Measurements from ENCODE around the gene MINDY1.

MINDY1 gene

DNA sequence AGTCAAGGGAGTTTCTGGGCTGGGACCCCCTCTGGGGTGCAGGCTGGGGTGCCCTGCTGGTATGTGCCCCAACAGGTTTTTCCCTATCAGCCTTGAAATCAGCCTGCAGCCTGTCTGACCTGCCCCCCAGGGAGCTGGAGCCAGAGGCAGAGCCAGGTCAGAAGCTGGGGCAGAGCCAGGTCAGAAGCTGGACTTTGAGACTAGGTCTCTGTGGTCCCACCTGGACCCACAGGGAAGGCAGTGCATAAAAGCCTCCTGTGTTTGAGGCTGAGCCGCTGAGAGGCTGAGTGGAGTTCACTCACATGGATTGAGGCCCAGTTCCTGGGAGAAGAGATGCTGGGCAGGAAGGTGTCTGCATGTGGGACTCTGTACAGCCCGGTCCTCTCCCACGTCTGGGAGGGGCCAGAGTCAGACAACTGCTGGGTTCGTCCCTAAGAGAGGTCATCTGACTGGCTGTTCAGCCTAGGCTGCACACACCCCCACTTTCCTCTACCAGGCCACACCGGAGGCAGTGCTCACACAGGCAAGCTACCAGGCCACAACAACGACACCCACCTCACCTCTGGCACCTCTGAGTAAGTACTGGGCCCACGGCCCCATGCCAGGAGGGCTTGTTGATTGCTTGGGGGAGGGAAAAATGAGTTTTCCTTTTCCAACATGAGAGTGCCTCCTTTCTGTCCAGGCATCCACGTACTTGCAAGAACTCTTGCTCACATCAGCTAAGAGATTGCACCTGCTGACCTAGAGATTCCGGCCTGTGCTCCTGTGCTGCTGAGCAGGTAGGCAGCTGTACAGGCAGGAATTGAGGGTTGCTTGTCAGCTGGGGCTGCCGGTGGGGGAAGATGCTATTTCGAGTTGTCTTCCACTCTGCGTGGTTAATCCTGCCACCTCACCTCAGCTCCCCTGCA, 24.6 kb downstream of the MINDY1 start, which contains the start of gene ANXA9:
ANXA9 (plus strand) TSS at position 488 of the 908 bp plus-strand sequence. CDS start 814 bp downstream, outside the sequence.
- peak; percentile 40 for DNase-seq

DNA sequence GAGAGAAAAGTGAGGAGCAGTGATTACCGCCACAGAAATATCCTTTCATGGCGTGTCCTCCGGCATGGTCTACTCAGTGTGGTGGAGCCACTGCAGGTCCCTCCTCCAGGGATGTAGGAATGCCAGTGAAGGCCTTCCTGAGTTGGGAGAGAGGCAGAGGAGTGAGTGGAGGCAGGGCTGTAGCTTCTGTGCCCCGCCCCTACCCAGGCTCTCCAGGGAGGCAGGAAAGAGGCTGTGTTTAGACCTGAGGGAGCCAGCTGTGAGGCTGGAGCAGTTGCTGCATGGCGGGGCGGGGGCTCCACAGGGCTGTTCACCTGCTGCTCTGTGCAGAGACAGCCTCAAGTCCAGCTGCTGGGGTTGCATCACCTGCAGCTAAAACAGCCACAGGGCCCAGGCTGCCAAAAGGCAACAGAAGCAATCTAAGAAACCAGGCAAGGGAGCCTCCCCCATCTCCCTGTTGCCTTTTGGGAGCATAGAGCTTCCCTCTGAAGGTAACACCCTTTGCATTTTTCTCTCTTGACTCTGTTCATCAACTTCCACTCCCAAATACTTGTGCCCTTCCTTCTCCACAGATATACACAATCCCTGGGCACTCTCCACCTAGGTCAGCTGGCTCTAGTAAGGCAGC, 25.4 kb downstream of the MINDY1 start:
- peak; percentile 92 for DNase-seq

DNA sequence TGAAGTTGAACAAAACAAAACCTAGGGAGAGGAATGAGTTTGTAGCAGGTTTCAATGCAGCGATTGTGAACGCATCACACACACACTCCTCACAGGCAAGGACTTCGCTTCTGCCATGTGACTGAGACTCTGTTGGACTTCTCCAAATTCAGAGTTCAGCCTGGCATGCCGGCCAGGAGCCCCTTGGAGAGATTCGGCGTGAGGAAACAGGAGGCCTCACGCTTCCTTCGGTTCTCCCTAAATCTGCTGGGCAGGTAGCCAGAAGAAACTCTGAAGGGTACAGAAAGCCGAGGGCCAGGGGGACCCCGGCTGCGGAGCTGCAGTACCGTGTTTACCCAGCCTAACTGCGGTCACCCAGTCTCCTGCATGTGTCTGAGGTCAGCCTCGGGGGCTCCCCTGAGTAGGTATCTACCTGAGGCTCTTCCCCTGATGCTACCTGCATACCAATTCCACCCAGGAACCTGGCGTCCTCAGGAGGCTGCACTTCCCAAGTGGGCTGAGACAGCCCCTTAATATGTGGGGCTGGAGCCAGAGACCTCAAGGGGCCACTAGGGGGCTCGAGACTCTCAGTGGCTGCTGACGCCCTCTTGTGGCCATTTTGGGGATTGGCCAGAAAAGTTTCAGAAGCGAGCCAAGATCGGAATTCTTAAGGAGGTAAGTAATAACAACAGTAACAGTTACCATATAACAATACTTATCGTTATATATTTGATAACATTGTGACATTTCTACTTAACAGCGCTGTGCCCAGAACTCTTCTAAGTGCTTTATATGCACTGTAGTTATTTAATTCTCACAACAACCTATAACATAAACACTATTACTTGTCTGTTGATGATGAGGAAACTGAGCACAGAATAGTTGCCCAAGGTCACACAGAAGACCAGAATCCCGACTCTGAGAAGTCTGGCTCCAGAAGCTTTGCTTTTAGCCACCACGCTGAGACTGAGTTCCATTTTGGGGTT, 27.3 kb downstream of the MINDY1 start:
- DNase-seq: peak; percentile 81

DNA sequence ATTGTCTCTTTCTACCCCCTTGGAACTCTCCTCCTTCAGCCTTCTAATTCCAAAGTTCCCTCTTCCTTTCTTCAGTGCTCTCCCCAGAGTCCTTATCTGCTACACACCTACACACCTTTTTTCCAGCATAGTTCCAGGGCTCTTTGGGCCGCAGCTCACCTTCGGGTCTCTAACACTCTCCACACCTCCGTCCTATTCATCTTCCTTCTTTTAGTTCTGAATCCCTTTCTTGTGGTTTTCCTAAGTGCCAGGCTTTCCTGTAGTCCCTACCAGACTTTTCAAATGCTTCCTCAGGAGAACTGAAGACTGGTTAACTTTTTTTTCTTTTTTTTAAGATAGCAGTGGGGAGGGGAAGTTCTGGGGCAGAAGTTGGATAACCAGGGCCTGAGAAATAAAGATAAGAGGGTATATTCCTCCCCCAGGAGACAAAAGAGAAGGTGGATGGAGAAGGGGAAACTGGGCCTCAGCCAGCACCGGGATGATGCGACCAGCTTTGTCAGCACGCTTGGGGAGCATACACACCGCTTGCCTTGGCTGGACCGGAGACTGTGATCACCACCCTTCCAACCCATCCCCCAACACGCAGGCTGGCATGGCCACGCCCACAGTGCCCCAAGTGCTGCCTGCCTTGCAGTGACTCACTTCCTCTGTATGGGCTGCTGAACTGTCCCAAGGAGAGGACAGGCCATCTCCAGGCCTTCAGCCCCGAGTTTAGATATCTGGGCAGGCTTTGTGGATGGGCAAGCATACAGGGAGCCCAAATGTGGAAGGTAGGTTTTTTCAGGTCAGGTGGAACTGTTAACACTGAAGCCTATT, 29.6 kb downstream of the MINDY1 start:
- peak; percentile 49 for DNase-seq

DNA sequence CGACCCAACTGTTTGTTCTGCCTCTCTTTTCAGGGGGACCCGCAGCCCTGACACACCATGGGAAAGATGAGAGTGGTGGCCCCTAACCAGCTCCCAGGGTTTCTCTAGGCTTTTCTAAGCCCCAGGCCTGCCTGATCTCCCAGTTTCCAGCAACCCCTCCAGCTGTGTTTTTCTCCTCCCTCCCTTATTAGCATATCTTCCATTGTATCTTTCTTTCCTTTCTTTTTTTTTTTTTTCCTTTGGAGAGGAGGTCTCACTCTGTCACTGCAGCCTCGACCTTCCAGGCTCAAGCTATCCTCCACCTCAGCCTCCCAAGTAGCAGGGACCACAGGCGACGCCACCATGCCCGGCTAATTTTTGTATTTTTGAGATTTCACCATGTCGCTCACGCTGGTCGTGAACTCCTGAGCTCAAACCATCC, 30.3 kb downstream of the MINDY1 start:
- DNase-seq: no peak

DNA sequence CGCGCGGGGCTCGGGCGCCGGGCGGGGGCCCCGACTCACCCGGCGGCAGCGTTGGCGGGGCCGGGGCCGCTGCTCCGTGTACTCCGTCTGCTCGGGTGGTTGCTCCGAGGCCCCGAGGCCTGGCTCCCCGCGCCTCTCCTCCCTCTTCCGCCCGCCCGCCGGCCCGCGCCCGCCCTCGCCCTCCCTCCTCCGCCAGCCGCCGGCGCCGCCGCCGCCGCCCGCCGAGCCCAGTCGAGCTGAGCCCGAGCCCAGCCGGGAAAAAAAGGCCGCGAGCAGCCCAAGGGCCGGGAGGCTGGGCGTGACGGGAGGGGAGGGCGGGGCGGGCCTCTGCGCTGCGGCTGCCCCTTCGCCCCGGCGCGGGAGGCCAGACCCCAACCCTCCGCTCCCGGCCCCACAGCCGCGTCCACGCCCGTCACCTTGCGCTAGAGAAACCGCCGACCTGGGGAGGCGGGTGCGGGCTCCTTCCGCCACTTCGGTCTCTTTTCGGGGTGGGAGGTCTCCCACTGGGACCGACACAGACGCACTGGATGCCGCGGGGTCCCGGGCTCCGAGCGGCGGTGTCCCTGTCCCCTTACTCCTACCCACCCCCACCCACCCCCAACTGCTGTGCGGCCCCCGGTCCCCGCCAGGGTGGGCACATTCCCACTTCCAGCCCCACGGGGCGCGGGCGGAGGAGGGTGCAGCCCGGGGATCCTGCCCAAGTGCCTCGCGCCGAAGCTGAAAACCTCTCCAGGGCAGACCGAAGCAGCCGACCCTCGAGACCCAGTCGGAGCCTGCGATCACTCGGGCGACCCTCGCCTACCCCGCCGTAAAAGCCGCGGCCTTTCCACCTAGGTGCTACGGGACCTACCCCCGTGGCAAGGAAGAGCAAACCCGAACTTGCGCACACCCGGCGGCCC, 31.9 kb downstream of the MINDY1 start, which contains the start of gene CERS2:
CERS2 (minus strand) TSS at position 256 of the 899 bp plus-strand sequence. CDS start 5,745 bp downstream, outside the sequence.
- DNase-seq: peak; percentile 39

DNA sequence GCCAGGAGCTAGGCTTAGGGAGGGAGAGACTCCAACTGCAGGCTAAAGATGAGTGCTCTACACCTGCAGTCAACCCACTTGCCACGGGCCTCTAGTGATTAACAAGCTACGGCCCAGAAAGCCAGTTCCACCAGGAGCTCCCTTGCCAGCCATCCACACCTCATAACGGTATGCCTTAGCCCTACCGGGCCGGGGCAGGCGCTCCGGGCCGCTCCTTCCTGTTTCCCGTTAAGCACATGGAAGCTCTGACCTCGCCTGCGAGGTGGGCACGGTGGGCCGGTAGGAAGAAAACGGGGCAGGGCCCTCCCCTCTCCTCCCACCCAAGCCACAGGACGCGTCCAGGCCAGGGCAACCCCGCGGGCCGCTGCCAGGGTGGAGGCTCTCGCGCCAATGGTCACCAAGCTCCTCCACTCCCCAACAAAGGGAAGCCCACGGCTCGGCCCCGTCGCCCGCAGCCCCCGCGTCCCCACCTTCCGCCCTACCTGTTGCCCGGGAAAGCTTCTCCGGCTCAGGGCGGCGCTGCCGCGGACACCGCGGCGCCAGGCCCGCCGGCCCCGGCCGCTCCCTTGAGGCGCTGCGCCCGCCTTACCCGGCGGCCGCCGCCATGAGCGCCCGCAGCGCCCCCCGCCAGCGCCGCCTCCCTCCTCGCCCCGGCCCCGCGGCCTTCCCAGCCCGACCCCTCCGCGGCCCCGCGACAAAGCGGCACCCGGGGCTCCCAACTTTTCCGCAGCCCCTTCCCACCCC, 32.7 kb downstream of the MINDY1 start:
- DNase-seq: peak; percentile 28

DNA sequence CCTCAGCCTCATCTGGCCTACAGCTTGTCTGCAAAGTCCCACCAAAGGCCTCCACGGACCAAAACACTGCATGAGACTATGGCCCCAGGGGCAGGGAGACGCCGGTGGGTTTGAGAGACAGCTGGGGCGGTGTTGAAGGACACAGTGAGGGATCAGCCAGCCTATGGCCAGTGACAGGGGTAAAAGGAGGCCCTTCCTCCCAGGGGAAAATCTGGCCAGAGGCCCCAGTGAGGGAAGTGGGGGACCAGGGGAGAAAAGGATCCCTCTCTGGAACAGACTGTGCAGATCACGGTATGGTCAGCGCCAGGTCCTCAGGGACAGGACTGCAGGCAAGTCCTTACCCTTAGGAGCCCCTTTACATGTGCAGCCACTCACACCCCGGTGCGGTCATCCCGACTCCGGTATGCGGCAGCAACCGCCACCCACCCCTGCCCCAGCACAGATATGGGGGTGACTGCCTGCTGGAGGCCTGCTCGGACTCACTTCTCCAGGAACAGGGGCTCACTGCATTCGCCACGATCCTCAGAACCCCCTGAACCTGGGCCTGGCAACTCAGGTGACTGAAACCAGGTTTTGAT, 33.4 kb downstream of the MINDY1 start:
- no peak for DNase-seq

DNA sequence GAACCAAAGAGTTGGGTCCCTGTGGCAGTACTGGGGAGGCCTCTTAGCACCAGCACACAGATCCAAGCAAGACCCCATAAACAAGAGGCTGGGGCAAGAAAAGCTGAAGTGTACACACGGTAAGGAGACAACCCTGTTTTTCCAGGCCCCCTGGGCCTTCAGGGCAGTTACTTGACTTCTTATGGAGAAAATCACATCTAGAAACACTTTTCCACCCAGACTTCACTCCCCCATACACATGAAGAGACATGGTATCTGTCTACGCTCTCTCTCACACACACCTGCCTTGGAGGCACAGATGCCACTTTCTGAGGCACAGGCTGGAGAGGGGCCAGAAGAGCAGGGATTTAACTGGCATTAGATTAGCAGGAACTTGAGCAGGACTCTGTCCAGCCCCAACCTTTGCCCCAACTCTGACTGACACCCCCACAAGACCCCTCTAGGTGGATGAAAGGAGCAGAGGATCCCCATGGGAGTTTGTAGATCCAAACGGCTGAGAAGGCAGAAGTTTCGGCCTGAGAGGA, 34.2 kb downstream of the MINDY1 start:
- DNase-seq: no peak

DNA sequence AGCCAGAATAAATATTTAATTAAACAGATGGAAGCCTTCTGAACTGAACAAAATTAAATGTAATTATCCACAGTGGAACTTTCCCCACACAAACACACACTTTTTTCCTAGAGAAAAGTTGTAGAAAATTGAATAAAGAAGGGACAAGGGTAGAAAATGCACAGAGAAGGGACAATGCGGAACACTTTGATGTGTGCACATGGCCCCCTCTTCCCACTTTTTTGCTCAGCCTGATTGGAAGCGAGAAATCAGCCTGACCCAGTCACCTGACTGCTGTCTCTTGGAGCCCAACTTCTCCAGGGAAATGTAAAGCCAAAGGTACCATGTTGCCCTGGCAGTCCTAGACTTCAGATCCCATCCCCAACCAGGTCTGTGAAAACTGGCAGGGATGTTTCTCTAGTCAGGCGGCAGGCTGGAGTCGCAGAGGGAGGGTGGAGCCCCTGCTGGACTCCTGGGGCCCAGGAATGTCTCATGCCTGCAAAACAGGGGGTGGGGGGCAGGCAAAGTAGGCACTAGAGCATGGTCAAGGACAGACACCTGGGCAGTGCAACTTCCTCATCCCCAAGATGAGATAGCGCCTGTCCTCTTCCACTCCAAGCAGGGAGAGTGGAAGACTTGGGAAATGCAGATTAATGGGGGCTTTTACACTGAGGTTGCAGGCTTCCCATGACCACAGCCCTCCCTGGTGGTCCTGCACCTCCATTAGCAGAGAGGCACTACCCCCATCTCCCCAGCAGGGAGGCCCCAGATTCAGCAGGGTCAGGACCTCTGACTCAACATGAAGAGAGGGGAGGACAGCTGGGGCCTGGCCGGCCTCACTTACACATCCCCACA, 34.9 kb downstream of the MINDY1 start:
- no peak for DNase-seq

DNA sequence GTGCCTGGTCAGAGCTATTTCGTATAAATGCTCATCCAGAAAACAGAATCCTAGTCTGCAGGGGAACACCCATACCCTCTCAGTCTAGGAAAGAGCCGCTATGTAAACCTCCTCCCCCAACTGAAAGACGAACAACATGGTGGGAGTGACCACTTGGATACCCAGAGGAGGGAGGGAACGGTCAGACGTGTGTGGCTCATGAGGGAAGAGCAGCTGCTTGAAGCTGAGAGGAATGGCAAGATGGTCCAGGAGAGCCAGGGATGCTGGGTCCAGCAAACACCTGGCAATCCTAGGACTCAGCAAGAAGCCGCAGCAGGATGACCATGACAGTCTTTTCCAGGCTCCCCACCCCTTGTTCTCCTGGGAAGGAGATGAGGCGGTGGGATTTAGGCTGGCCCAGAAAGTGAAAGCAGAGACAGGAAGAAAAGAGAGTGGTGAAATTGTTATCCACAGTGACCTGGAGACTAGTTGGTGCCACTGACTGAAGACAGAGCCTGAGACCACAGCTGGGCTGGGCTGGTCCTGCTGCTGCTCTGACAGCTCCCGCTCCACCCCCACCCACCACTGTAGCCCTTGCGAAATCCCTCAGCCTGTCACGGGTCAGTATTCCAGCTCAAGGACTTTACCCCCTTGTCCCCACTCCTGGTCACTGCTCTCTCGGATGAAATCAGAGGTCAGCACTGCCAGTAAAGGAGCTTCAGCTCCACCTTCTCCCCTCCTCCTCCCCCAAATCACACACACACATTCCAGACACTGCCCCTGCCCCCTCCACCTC, 35.7 kb downstream of the MINDY1 start:
- DNase-seq: no peak

DNA sequence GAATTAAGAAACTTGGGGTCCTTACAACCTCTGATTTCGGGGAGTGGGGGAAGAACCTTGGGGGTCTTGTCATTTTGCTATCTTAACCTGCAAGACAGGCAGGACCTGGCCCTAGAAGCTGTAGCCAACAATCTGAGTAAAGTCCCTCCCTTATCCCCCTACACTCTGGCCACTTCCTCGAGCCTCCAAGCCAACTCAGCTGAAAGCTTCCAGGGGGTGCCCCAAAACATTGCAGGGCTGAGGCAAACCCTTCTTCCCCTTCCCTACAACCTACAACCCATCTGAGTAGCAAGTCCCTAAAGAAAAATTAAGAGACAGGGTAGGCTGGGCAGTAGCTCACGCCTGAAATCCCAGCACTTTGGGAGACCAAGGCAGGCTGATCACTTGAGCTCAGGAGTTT, 37.1 kb downstream of the MINDY1 start:
- no peak for DNase-seq

DNA sequence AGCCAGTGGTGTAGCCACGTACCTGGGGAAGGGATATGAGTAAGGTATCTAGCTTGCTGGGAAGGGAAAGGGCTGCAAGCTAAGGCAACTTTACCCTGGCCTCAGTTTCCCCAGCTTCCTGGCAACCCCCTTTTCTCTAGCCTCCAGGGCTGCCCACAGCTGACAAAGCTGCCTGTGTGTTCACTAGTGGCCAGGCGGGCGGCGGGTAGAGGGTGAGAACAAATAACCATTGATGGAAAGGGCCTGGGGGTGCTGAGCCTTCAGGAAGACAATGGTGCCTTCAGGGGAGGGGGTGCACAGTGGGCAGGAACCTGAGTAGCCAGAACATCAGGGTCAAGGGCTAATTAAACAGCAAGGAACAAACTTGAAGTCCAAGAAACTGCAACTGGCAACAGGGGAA, 38.2 kb downstream of the MINDY1 start:
- no peak for DNase-seq

DNA sequence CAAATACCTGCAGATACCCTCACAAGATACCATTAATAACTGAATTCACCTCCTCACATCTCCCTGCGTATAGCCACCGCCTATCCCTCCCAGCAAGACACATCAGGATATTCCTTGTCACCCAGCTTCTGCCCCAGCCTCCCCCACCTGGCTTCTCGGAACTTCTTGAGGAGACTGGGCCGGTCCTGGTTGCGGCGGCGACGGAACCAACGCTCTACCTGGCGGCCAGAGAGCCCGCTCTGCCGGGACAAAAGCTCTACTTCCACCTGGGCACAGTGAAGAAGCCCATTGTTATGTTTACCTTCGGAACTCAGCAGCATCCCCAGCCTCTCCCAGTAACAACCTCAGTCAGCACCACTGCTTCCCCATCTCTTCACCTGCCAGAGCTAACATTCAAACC, 38.8 kb downstream of the MINDY1 start:
- DNase-seq: no peak

DNA sequence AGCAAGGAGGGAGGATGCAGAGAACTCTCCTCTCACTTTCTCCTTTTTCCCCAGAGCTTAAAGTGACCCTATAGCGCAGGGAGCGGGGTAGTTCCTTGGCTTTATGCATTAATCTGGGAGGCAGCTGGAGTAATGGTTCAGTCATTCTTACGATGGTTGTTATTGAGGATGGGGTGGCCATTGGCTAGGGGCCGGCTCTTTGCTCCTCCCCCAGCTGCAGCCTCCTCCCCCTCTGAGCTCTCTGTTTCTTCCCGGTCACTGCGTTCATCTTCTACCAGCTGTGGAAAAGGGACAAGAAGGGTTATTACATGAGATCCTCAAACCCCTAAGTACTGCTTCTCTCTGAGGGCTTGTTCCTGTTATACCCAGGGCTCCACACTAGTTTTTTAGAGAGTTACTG, 40.7 kb downstream of the MINDY1 start:
- DNase-seq: no peak

DNA sequence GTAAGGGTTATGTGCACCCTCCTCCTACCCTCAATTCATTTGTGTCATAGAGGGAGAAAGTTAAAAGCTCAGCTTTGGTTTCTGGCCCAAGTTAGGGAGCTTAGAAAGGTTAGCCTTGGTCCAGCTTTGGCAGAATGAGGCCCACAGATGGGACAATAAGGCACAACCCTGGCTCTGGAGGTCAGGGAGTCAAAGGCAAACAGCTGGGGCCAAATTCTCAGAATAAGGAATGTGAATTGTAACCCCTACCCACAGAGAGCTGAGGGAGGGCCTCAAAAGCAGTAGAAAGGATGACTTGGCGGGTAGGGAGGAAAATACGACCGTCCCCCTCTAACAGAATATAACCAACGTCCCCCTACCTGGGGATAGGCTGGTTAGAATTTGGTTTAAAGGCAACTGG, 41.1 kb downstream of the MINDY1 start:
- no peak for DNase-seq

DNA sequence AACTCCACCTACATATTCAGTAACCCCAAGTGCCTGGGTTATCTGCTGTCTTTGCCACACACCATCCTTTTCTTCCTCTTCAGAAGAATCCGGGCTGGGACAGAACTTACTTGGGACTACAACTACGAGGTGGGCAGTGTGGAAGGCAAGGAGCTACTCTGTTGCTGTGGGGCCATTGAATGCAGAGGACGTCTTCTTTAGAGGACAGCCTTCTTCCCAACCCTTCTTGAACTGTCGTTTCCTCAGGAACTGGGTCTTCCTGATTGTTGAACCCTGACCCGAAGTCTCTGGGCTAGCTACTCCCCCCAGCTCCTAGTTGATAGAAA, 42.6 kb downstream of the MINDY1 start:
- no peak for DNase-seq
